ENCODE data around the gene TMEM184A. TPM values are rescaled to one million over a fixed set of nuclear protein-coding genes. Genes with fewer than 3 reads are reported as not detected.
A peak's percentile ranks its signal among the peaks of the same experiment; 100 is the strongest.

Gene TMEM184A
- total and polyA plus RNA-seq, 2 of the 4 experiments (the other 2 are of a cell fraction), result 0.36 to 1.9 TPM

DNA sequence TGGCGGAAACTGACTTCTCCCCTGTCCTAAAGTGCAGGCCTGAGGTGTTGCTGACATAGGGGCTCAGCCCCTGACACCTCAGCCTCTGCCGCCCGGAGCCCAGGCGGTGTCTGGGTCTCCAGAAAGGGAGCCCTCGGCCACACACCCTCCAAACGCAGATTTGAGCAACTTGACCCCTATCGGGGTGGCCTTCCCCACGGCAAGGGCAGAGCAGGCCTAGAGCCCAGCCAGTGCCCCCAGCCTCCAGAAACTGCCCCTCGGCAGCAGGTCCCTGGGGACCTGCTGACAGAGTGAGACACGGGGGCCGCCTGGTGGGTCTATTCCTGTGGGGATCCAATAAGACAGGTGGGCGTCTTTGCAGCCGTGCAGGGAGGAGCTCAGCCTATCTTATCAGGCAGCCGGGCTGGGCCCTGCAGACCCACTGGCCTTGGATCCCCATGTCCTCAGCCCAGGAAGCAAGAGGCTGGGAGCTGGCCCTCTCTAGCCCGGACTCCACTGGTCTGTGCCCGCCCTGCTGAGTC is 11.0 kb downstream of the TMEM184A start:
- H3K4me3 ChIP-seq (ENCODE audit: insufficient read depth, low read depth, low read length), result no peak overlapping the region
- TF ChIP-seq MAFK (IDR thresholded peaks at IDR 0.05; ENCODE audit: low read depth, low read length) (no peak), POLR2A (IDR thresholded peaks at IDR 0.05; ENCODE audit: low read depth, low read length) (peak; percentile 3)
- BruUV-seq (replicated peaks), result no TSS peak
- no peak overlapping the region for H2AK9ac ChIP-seq (replicated peaks; ENCODE audit: low read depth, low read length, poor library complexity)
- no peaks in the 10 kb centered on the region for H3K9me3 ChIP-seq (ENCODE audit: control insufficient read depth, insufficient read depth, low read length)
- dilution Hi-C loops (cut with HindIII; ENCODE audit: low sequenced_read_pairs, unreplicated experiment) (no loop called here), intact Hi-C loops (cut with micrococcal nuclease) (no loop called here), in situ Hi-C loops (cut with MboI; ENCODE audit: low sequenced_read_pairs) (no loop called here)
- no peaks in the 10 kb centered on the region; the same call in 1 of the 2 replicates for H3K9me1 ChIP-seq (ENCODE audit: insufficient read depth, low read length)
- H2AFZ ChIP-seq (replicated peaks; ENCODE audit: low read length, poor library complexity), result no peak overlapping the region
- no peak overlapping the region for H4K91ac ChIP-seq (ENCODE audit: insufficient read depth, low read depth, low read length)
- H3K9ac ChIP-seq (ENCODE audit: low read depth, low read length), result no peak overlapping the region
- POLR2A ChIA-PET (ENCODE audit: unreplicated experiment), result no interaction called here
- H3K56ac ChIP-seq (ENCODE audit: extremely low read depth, insufficient read depth, low read length), result no peak overlapping the region
- H2BK15ac ChIP-seq (ENCODE audit: low read depth, low read length), result no peak overlapping the region
- no peak overlapping the region for H3K4ac ChIP-seq (ENCODE audit: low read depth, low read length)
- no peak overlapping the region for H3K4me2 ChIP-seq (ENCODE audit: low read depth, low read length)
- peaks cover 0 to 26% of the 10 kb centered on the region in 2 experiments; a peak in 3 of 4 replicates for H3K79me1 ChIP-seq (ENCODE audit: low read depth in 1 of 2, low read length in 2 of 2)
- no peak for ATAC-seq (ENCODE audit: low read depth)
- H3K18ac ChIP-seq (ENCODE audit: low read depth, low read length), result no peak overlapping the region
- no peak overlapping the region for H3K14ac ChIP-seq (replicated peaks; ENCODE audit: low read depth, low read length)
- H4K20me1 ChIP-seq (ENCODE audit: insufficient read depth, low read length), result peaks cover 13% of the 10 kb centered on the region
- H2BK5ac ChIP-seq (ENCODE audit: low read depth, low read length, poor library complexity, severe bottlenecking), result no peak overlapping the region
- no peak overlapping the region for H4K8ac ChIP-seq (ENCODE audit: low read depth in 2 of 2, low read length in 2 of 2)
- no peak for DNase-seq
- no peak overlapping the region for H2BK120ac ChIP-seq (ENCODE audit: low read depth, low read length)
- no peaks in the 10 kb centered on the region for H3K4me1 ChIP-seq (ENCODE audit: control insufficient read depth, insufficient read depth, low read length)
- no peak overlapping the region for H2AK5ac ChIP-seq (ENCODE audit: low read depth, low read length)
- CTCF ChIA-PET, result no interaction called here
- no peak overlapping the region for H3K23ac ChIP-seq (ENCODE audit: low read depth, low read length)
- H4K5ac ChIP-seq (ENCODE audit: low read depth, low read length), result no peak overlapping the region
- peaks cover 39% of the 10 kb centered on the region for H3K36me3 ChIP-seq (ENCODE audit: control insufficient read depth, insufficient read depth, low read length)
- H3K27ac ChIP-seq (ENCODE audit: insufficient read depth, low read length), result no peak overlapping the region
- WGBS, 2 experiments (ENCODE audit: extremely low coverage in 2 of 2, insufficient read length in 1 of 2), result 87% methylated on average over 6 of the region's 16 CpGs; no CpG with 5 or more reads in 1 of the 2 experiments
- no peaks in the 10 kb centered on the region for H3K27me3 ChIP-seq (ENCODE audit: control insufficient read depth, insufficient read depth, low read length)
- H2BK20ac ChIP-seq (ENCODE audit: low read depth, low read length), result no peak overlapping the region
